8988T (cell line): ENCODE results near the gene NIN.

ENCODE experiments used
- DNase-seq: peaks from one replicate; pipeline ENCODE4 v3.0.0; 2011

NIN gene

DNA sequence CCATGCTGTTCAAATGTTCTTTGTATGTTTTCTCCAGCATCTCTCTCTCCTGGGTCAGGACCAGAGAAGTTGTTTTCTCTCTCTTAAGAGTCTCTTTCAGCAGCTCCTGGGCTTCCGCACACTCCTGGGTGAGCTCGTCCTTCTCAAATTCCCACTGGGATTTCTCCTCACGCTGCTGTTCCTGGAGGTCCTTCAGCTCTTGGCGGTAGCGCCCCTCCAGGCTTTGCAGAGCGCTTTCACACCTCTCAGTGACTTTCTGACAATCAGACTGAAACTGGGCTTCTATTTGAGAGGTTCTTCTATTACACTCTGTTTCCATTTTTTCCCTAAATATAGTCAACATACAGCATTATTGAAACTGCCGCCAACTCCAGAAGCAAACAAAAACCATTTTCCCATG is 72.7 kb downstream of the NIN start:
- DNase-seq: no peak

DNA sequence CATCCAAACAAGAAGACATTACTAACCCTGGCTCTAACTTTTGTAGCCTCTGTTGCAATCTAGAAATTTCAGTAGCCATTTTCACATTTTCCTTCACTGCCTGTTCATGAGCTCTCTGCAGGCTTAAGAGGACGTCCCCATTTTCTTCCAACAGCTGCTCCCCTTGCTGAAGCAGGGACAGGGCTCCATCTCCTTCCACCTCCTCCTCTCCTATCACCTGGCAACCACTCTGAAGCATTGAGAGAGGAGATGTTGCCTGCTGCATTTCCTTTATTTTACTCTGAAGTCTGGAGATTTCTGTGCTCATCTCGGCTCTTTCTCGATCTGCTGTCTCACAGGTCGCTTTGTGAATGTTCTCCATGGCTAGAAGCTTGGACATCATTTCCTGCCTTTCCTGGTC is 73.3 kb downstream of the NIN start:
- no peak for DNase-seq

DNA sequence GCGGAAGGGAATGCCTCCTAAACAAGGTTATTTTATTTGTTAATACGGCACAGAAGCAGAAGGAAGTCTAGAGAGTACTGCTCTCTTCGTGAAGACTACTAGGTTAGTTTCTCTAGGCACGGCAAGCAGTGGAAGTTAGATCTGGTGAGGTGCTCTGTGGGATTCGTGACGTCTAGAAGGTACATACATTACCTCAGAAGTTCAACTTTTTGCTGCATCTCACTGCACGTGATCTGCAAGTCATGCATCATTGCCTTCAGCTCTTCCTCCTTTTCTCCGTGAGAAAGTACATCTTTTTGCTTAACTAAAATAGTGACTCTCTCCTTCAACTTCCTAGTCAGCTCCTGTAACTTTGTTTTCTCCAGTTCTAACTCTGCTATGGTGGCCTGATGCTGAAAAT is 74.7 kb downstream of the NIN start:
- no peak for DNase-seq

DNA sequence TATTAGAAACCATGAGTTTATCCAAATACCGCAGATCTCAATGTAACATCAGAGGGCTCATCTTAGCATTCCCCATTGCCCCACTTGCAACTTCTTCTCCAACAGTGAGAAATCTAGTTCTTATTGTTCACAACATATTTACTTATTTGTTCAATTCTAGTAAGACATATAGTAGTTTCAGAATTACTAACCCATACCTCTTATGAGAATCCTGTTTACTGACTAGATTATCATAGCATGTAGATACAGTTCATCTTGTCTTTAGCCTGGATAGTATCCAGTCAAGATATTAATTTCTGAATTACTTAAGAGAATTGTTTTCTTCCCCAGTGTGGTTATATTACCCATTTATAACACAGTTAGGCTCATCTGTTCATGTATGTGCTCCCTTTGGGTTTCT is 80.6 kb downstream of the NIN start:
- no peak for DNase-seq

DNA sequence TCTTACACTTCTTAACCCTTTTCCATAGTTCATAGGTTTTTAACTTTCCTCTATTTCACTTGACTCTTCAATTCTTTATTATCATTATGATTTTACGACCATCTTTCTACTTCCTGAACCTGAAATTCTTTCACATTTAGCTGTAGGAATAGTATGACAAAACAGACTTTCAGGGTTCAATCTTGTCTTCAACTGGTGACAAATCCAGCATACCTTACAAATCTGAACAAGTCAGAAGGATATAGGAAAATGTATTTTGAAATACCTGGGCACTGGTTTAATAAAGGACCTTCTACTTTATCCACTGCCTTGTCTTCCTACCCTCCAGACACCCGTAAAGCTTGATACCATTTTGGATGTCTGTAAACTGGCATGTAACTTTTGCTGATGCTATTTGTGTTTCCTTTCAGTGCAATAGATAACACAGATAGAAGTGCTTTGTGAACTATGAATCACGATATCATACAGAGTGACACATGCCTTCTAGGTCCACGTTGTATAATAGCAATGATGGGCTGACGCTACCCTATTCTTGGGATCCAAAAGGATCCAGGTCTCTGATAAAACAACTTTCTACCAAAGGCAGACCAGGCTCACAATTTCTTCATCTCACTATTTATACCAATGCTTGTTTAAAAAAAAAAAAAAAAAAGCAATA is 85.4 kb downstream of the NIN start:
- DNase-seq: no peak

DNA sequence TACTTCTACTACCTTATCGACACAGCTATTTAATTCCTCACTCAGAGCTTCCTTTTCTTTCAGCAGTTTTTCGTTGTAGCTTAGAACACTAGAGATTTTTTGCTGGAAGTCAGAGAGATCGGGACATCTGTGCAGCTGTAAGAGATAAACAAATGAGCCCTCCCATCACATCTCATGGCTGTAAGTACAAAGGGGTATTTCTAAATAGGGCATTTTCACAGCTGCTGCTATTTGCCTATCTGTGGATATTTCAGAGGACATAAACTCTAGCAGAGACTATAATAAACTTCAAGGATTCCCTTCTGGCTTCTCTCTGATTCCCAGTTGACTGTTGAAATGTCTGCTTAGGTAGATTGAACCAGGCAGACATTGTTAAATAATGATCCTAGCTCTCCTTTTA is 86.7 kb downstream of the NIN start:
- DNase-seq: no peak

DNA sequence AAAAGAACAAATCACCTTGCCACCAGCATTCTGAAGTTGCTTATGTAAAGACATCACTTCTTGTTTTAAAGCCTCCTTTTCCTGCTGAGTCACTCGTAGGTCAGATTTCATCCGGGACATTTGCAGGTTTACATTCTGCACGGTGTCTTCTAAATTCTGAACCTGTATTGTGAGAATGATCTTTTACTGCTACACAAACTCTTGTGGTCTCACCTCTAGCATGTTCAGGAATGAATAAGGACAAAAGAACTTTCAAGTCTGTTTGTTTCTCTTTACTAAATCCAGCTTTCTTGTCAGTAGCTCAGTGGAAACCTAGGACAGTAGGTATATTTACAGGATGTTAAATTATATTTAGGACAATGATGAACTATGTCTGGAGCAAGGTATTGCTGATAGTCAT is 89.4 kb downstream of the NIN start:
- no peak for DNase-seq

DNA sequence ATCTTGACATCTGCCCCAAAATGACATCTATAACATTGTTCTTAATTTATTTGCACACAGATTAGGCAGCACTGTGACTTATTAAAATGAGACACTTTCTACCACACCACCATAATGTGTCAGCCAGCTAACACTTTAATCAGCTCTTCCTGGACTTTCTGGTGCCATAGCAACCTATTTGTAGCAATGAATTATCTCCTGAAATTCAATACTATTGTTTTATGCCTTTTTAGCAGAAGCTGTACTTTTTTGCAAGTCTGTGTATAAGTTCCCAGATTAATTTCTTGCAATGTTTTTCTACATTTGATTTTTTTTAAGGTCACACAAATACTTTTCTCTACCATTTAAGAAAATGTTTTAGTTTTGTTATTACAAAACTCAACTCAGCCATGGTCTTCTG is 90.1 kb downstream of the NIN start:
- DNase-seq: no peak

DNA sequence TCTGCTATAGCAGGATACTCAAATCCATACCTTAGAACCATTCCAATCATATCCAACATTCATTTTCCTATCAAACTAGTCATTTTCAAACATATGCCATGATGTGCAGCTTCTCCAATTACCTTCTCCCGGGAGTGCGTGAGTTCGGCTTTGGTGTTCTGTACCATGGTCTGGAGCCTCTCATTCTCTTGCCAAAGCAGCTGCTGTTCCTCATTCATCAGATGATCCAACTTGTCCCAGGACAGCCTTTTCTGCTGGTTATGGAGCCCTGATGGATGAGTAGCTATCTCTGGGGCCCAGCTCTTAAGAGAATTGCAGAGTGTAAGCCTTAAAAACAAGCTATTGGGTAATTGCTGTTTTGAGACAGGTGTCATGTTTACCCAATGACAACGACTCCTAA is 91.8 kb downstream of the NIN start:
- DNase-seq: no peak

DNA sequence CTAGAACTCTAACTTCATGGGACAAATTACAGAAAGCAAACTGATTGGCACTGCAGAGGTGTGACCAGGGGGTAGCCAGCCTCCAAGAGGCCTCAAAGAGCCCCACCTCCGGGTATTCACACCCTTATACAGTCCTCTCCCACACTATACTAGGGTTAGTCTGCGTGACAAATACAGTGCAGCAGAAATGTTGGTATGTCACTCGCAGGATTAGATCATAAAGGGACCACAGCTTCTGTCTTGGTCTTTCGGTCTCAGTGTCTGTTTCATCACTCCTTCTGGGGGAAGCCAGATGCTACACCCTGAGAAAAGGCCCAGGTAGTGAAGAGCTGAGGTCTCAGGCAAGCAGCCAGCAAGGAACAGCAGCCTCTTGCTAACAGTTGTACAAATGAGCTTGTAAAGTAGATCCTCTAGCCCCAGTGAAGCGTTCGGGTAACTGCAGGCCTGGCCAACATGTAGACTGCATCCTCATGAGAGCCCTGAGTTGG is 94.0 kb downstream of the NIN start:
- DNase-seq: no peak

DNA sequence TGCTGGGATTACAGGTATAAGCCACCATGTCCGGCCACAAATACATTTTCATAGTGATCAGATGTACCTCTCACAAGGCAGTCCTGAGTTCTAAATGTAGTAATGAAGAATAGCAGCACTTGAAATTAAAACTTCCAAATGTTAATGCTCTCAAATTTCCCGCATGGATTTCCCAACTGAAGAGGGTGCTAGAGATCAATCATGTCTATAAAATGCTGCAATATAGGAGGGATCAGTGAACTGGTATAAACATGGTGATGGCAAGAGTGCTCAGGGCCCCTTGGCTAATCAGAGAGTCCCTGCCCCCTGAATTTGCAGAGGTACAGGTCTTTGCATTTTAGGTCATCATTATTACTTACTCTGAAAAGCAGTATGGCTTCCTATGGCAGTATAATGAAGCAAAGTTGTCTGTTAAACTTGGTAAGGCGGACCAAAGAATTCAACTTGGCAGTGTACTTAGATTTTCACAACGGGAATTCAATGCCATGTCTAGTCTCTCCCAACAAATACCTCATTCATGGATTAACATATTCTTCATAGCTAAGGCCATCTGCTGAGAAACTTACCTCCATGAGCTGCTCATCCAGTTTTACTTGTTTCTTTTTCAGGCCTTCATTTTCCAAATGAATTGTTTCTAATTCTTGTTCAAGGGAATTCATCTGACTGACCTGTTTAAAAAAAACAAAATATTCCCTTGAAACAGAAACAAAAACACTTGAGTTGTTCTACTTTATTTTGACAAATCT is 95.8 kb downstream of the NIN start:
- no peak for DNase-seq

DNA sequence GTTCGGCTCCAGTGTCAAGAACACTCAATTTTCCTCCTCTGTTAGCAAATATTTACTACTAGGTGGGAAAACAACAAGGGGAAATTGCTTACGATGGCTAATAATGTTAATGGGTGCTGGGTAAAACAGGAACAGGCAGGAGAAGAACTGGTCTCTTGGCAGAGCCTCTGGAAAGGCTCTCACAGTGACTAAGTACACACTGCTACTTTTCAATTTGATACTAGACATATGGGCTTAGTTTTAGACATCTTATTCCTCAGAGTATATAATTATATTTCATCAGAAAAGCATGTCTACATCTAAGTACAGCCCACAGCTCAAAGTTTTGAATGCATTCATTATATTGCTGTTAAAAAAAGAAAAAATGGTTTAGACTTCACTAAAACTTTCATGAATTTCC is 97.5 kb downstream of the NIN start:
- DNase-seq: no peak

DNA sequence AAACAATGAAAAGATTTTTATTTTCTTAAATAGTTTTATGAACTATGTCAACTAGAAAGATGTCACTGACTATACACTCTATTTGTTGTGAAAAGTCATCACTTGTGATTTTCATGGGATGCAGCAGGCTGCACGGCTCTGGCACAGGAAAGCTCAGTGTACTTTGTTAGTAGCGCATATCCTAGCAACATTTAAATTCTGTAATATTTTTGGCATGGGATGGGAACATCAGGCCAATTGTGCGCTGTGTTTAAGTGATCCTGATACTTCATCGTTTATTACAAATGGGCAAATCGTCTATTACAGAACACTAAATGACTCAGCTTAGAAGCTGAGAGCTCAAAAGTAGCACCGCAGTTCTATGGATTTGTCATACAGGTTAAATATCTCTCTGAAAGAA is 102.1 kb downstream of the NIN start:
- DNase-seq: no peak

DNA sequence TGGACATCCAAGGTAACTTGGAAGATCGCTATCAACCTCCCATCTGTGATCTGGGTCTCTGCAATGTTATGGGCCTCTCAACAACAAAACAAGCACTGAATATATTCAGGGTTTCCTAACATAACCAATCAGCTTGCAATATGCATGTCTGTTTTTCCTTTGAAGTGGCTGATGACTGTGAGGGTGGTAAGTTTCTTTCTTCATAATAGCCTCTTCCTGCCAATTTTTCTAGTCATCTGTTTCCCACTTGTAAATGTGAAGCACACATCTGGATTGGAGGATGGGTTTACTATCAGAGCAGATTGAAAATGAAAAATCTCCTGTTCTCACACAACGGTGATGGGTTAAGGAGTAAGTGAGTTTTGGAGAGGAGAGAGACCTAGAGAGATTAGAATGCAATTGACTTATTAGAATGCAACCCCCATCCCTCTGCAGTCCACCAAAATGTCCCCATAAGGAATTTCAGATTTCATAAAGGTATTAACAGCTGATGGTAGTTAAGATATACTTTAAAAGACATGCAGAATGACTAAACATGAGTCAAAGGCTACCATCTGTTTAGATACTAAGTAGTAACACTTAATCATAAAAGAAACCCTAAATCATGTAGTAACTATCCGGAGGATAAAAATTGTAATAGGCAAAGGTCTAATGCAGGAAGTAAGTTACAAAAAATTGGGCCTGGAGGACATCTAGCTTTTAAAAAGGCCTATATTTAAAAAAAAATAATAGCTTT is 104.4 kb downstream of the NIN start:
- no peak for DNase-seq

DNA sequence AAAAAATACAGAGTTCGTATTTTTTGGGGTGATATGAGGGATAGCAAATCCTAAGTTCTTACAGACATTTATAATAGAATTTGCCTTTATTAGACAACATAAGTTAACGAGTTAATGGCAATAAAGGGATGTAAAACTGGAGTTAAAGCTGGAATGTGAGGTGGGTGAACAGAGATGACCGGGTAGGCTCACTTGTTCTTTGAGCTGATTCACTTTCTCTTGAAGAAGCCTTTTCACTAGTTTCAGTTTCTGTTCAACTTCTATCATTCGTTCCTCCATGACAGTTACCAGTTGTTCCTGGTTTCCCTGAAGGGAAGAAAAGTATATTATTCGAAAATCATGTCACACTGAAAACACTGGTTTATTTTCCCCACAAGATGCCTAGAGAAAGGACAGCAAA is 105.2 kb downstream of the NIN start:
- DNase-seq: no peak

DNA sequence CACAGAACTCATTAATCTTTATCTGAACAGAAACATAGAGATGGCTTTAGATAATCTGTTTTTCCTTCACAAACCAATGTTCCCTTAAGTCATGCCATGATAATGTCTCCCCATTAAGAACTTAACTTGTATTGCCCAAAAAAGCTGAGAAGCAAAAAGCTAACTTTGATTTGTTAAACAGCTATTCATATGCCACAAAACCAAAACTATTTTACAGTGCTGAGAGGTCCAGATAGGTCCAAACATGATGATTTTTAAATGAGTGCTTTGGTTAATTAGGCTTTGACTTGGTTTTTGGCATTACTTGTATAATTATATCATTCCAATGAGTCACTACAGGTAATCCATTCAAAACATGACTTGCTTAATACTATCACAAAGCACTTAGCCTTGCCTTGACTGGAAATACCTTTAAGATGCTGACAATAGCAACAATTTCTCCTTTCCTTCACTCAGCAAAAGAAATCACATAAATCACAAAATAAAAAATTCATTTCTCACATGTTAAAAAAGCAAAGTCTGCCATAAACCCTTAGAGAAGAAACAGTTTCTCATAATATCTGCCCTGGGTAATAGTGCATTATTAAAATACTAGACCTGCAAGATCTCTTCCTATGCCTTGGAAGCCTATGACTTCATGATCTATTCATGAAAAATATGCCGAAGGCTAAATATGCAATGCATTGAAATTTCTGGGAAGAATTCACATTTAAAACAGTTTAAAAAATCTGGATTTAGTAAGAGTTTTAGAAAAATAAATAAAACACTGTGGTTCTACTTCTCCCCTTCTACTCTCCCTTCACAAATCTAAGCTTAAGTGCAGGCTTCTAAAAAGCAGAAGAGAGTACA is 110.8 kb downstream of the NIN start:
- DNase-seq: no peak

DNA sequence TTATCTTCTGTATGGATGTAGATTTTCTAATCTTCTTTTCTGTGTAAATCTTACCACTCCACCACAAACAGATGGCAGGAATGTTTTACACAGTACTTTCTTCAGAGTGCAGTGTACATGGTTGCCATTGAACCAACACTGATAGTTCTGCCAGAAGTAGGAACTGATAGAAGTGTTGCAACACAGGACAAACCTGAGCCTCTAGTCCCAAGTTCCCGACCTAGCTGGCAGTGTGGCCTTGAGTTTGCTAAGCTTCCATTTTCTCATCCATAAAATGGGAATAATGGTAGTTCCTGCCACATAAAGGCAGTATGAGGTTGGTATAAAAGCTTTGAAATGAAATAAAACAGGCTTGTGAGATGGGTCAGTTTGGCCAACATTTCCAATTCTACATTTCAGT is 112.0 kb downstream of the NIN start:
- no peak for DNase-seq

DNA sequence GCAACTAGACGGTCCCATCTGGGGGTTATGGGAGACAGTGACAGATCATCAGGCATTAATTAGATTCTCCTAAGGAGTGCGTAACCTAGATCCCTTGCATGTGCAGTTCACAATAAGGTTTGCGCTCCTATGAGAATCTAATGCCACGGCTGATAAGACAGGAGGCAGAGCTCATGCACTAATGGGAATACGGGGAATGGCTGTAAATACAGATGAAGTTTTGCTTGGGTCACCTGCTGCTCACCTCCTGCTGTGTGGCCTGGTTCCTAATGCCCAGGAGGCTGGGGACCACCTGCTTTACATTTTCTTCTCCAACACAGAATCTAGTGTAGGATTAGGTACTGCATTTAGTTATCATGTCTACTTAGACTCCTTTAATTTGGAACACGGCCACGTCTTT is 113.2 kb downstream of the NIN start:
- DNase-seq: no peak

DNA sequence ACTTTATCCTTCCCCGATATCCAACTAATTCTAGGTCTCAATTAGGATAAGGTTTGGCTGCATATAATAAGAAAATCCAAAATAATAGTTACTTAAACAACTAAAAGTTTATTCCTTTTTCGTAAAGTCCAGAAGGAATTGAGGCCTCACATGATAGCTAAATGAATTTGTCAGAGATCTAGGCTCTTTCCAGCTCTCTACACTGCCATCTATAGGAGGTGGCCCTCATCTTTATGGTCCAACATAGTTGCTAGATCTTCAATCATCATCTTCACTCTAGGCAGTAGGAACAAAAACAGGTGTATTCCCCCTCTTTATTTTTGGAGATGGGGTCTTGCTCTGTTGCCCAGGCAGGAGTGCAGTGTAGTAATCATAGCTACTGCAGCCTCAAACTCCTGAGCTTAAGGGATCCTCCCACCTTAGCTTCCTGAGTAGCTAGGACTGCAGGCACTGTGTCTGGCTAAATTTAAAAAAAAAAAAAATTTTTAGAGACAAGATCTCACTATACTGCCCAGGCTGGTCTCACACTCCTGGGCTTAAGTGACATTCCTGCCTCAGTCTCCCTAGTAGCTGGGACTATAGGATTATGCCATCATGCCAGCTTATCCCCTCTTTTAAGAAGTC is 116.4 kb downstream of the NIN start:
- no peak for DNase-seq

DNA sequence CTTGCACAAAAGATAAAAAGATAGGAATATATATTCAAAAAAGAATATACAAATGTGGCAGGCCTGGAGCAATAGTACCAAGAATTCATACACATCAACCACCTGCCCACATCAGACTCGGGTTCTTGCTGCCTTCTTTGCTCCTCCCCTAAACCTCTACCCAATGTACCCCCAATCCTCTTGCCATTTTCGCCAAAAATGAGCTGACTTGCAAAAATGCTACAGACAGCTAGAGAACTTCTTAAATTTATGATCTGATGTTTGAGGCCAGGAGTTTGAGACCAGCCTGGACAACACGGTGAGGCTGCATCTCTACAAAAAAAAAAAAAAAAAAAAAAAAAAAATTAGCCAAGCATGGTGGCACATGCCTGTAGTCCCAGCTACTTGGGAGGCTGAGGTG is 119.9 kb downstream of the NIN start:
- DNase-seq: no peak

DNA sequence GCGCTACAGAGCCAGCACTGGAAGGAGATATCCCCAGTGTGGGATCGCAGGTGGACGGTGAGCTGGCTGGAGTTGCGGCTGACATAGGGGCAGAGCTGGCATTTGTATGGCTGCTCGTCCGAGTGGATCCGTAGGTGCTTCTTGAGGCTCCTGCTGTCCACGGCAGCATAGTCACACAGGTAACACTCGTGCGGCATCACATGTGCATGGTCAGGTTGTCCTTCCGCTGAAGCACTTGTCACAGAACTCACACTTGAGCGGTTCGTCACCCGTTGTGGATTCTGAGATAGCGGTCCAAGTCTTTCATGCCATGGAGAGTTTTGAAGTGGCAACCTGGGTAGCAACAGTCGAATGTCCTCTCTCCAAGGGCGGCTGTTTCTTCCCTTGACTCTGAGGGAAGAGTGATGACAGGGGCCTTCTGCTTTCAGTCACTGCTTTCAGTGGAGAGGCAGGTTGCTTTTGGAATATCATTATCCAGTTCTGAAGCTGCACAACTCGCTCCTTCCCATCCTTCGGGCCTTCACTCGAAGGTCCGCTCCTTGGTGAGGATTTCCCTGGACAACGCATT is 125.9 kb downstream of the NIN start:
- no peak for DNase-seq

DNA sequence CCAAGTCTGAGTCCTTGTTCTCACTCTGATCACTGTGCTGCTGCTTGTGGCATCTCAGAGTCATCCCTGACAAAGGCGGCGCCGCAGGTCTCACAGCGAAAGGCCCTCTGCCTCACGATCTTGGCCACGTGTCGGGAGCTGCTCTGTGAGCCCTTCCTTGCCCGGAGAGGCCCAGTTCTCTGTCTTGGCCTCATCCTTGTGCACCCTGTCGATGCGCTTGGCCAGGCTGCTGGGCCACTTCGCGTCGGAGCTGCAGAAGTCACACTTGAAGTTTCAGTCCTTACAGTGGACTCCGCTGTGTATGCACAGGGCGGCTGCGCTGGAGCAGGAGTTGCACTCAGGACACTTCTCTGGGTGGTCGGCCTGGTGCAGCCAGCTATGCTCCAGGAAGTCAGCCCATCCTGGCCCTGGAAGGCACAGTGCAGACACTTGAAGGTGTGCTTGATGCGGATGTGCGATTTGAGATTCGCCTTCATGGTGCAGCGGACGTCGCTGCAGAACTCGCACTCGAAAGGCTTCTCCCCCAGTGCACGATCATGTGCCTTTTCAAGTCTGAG is 126.4 kb downstream of the NIN start:
- DNase-seq: no peak
